Measurements from ENCODE around the gene CGRRF1.

CGRRF1 gene

GRCh38 chr14:54577977-54578376 is 68.3 kb downstream of the CGRRF1 start:
- DNase-seq (ENCODE audit: low read depth), result no peak

DNA sequence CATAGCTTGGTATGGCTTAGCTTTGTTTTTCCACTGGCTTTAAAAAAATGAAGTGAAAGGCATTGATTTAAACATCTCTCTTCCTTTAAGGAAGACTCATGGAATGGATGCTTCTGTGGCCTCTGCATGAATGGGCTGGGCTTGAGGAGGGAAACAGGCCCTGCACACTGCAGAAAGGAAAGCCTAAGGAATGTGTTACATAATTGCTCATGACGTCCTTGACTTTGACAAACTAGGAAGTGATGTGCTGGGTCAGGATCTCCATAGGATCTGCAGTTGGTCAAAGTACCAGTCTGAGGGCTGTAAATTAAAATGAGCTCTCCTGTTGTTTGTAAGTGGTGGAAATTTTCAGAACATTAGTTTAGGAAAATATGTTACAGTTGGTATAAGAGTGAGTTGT is 69.9 kb downstream of the CGRRF1 start:
- DNase-seq (ENCODE audit: low read depth), result no peak

DNA sequence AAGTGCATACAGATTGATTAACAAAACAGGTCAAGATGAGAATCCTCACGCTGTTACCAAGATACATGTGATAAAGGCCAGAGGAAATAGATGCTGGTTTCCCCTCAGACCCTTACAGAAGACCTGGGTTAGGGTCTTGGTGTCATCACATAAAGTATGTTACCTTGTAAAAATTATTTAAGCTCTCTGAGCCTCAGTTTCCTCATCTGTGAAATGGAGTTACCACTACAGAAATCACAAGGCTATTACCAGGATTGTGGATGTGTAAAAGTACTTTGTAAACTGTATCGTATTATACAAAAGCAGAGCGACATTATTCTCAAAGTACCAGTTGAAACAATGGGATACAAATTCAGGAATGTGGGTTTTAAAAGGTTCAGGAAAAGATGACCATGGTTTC is 71.2 kb downstream of the CGRRF1 start:
- DNase-seq (ENCODE audit: low read depth), result no peak

DNA sequence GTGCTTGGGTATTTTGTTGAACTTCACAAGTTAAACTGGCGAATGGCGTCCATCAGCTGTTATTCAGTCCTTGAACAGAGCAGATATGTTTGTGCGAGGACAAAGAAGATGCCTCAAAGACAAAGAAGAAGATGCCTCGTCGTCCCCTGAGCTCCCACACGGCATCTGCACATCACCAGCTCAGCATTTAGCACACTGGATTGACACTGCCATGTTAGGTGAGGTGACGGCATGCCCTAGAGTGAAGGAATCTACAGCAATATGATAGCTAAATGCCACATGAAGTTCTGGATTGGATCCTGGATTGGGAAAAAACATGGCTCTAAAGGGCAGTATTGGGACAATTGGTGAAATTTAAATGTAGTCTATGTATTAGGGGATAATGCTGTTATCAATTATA is 72.6 kb downstream of the CGRRF1 start:
- DNase-seq (ENCODE audit: low read depth), result no peak

DNA sequence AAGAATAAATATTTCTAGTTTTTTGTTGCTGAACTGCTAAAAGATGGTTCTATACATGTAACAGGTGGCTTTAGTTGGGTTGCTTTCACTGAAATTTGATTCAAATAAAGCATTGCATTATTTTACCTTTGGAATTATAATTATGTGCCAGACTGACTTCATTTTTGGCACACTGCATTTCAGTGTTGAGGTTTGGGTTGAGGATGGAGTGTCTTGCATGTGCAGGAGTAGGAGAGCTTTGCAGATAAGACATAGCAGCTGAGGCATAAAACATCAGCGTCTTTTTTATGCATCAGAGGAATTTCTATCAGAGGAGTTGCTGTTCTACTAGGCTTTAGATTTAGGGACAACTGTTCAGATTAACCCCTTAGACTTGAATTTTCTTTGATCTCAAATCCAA is 74.4 kb downstream of the CGRRF1 start:
- no peak for DNase-seq (ENCODE audit: low read depth)

DNA sequence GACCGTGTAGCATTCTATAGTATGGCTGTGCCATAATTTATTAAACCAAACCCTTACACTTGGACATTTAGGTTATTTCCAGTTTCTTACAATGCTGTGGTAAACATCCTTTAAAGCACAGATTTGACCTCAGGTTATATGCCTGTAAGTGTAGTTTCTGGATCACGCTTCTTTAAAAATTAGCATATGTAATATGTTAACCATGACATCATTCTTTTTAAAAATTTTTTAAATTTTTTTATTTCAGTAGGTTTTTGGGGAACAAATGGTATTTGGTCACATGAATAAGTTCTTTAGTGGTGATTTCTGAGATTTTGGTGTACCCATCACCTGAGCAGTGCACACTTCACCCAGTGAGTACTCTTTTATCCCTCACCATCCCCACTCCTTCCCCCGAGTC is 75.5 kb downstream of the CGRRF1 start:
- DNase-seq (ENCODE audit: low read depth), result no peak
